Fibroblast of mammary gland (primary cell): ENCODE data around the gene SDS.
A peak's percentile ranks its signal among the peaks of the same experiment; 100 is the strongest.

Source experiments
- DNase-seq: peaks from one replicate; pipeline ENCODE4 v3.0.0-alpha.2; 2010; ENCODE audit warnings: low read depth
- H3K4me3 ChIP-seq: 2 replicates; pipeline ENCODE4 v1.5.1; 2011; ENCODE audit warnings: low read depth, mild to moderate bottlenecking, low read length, moderate library complexity; ENCODE audit not compliant: control insufficient read depth
- TF ChIP-seq, protein P1 (sequence below): conservative IDR thresholded peaks from 2 replicates; pipeline ENCODE4 v1.5.1; 2011; ENCODE audit warnings: low read depth, low read length, inconsistent platforms; ENCODE audit not compliant: control insufficient read depth, insufficient read depth

The SDS gene

GRCh38 chr12:113445544-113446171 is 42.0 kb upstream of the SDS start:
- no peak for DNase-seq
- no peak overlapping the region for H3K4me3 ChIP-seq
- TF ChIP-seq, protein P1, sequence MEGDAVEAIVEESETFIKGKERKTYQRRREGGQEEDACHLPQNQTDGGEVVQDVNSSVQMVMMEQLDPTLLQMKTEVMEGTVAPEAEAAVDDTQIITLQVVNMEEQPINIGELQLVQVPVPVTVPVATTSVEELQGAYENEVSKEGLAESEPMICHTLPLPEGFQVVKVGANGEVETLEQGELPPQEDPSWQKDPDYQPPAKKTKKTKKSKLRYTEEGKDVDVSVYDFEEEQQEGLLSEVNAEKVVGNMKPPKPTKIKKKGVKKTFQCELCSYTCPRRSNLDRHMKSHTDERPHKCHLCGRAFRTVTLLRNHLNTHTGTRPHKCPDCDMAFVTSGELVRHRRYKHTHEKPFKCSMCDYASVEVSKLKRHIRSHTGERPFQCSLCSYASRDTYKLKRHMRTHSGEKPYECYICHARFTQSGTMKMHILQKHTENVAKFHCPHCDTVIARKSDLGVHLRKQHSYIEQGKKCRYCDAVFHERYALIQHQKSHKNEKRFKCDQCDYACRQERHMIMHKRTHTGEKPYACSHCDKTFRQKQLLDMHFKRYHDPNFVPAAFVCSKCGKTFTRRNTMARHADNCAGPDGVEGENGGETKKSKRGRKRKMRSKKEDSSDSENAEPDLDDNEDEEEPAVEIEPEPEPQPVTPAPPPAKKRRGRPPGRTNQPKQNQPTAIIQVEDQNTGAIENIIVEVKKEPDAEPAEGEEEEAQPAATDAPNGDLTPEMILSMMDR, result no peak

DNA sequence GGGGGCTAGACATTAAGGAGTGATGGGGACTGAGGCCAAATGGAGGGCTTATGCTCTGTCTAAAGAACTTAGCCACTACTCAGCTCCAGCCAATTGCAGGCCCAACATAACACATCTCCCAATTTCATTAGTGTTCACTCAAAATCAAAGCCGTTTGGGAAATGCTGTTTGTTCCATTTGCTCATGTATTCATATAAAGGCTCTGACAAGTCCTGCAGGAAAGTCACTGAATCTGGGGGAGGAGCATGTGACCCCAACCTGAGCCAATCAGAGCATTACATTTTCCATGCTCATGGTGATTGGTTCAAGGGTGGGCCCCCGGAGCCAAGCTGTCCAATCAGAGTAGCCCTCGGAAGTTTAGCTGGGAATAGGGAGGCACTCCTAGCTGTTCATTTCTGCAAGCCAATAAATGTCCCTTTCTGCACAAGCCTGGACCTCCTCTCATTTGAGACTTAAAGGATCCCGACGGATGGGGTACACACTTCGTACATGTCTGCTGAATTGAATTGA is 39.4 kb upstream of the SDS start:
- TF ChIP-seq, protein P1, result no peak

GRCh38 chr12:113440947-113441782 is 37.5 kb upstream of the SDS start:
- TF ChIP-seq, protein P1, result no peak
- no peak for DNase-seq
- H3K4me3 ChIP-seq, result no peak overlapping the region

More for the DNA sequence above, 39.4 kb upstream of the SDS start:
- no peak overlapping the region for H3K4me3 ChIP-seq
- no peak for DNase-seq

GRCh38 chr12:113440336-113440735 is 36.6 kb upstream of the SDS start:
- TF ChIP-seq, protein P1, result no peak
- no peak for DNase-seq
- no peak overlapping the region for H3K4me3 ChIP-seq

DNA sequence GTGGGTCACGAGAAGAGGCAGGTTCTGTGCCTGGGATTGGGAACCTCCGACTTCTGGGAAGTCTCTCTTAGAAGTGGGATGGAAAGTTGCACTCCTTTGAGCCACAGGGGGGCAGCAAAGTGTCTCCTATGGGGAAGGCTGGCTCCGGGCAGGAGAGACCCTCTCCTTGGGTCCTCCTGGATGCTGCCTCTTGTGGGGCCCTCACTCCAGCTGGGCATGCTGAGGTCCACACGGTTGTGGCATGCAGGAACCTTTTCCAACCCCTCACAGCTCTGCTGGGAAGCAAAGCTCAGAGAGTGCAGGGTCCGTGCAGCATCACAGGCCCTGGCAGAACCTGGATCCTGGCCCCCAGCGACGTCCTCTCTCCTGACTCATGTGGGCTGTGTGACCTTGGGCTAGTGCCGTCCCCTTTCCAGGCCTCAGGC is 35.9 kb upstream of the SDS start:
- H3K4me3 ChIP-seq, result no peak overlapping the region
- TF ChIP-seq, protein P1, result peak; percentile 65
- peak; percentile 28 for DNase-seq

GRCh38 chr12:113439301-113439597 is 35.6 kb upstream of the SDS start:
- H3K4me3 ChIP-seq, result no peak overlapping the region
- DNase-seq, result no peak
- TF ChIP-seq, protein P1, result no peak
